DND-41 (cell line): ENCODE measurements around the gene KRTAP2-4.

Experiments
- CTCF ChIP-seq: IDR thresholded peaks from 2 replicates; pipeline ENCODE4 v1.5.1; 2012; ENCODE audit warnings: borderline replicate concordance, low read length, moderate library complexity, mild to moderate bottlenecking; ENCODE audit not compliant: poor library complexity, severe bottlenecking; ENCODE audit errors: extremely low read depth
- EZH2 ChIP-seq: IDR thresholded peaks from 3 replicates; pipeline ENCODE4 v1.6.1; 2012; ENCODE audit warnings: borderline replicate concordance, low read depth, mild to moderate bottlenecking, moderate library complexity, low read length, inconsistent platforms; ENCODE audit not compliant: severe bottlenecking

GRCh38 chr17:41111151-41111885 is 45.6 kb upstream of the KRTAP2-4 start:
- no peak for TF ChIP-seq CTCF
- no peak for TF ChIP-seq EZH2
